H1 (cell line): ENCODE results near the gene SMYD3. TPM values are rescaled to one million over a fixed set of nuclear protein-coding genes. Genes with fewer than 3 reads are reported as not detected.

Experiments
- EZH2 ChIP-seq: fragments of 200-600 bp; sonication (generic); IDR thresholded peaks from 2 replicates; pipeline ENCODE4 v1.7.1; 2012; ENCODE audit warnings: low read depth, mild to moderate bottlenecking, moderate library complexity, low read length, inconsistent platforms; ENCODE audit not compliant: severe bottlenecking
- POLR2A ChIP-seq, 2 experiments: IDR thresholded peaks; 1 replicate in 1 of 2; 2 replicates in 1 of 2; pipeline ENCODE4 v1.6.1; 2011; ENCODE audit warnings: low read depth in 2 of 2, low read length in 2 of 2, mild to moderate bottlenecking in 2 of 2; ENCODE audit errors: control extremely low read depth in 1 of 2
- polyA plus RNA-seq, 7 experiments: library from polyadenylated mRNA; depleted of rRNA in 3 of 7; stranded (reverse) in 5 of 7; unstranded in 2 of 7; fragments of >200 nt in 5 of 7; fragments of 200-250 nt in 2 of 7; gene quantifications; 1 replicate in 5 of 7; 2 replicates in 1 of 7; 4 replicates in 1 of 7; pipeline versions ENCODE4 v1.2.1 to v1.2.3, GENCODE V29; 2011 to 2013; ENCODE audit warnings: missing spikeins in 2 of 7, mixed read lengths in 2 of 7
- total RNA-seq: library from RNA; stranded (reverse); fragmentation: NEBNext Ultra II Directional; extraction: Animal tissue kit (Norgen Biotek cat#: 25700); gene quantifications from 2 replicates; pipeline ENCODE4 v1.2.1, GENCODE V29; 2021
- TF ChIP-seq, protein P1 (sequence below): IDR thresholded peaks from 2 replicates; pipeline ENCODE4 v1.6.1; 2011; ENCODE audit warnings: low read length, improper control_type of control experiment

Gene SMYD3
- total and polyA plus RNA-seq, 2 of the 8 experiments (the other 6 are each of a cell fraction or from before 2014, with no cell fraction given) = 17.3 to 25.4 TPM

DNA sequence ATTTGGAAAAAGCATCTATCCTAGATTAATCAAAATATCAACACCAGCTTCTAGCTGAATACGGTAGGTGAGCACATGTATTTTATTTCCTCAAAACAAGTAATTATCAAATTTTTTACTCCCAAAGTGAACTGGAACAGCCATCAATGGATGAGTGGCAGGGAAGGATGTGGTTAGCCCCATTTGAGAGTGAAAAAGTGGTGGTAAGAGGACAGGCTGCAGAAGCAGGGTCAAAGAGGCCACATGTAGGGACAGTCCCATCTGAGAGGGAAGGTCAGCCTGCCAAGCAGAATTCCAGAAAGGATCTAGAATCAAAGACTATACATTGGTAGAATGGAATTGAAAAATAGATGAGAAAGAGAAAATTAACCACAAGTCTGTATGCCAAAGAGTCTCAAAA, 163.8 kb downstream of the SMYD3 start (continued):
- no peak for TF ChIP-seq EZH2
- no peak for TF ChIP-seq POLR2A (IDR thresholded peaks at IDR 0.05; ENCODE audit: control extremely low read depth in 1 of 2, low read depth in 2 of 2, low read length in 2 of 2)
- TF ChIP-seq, protein P1, sequence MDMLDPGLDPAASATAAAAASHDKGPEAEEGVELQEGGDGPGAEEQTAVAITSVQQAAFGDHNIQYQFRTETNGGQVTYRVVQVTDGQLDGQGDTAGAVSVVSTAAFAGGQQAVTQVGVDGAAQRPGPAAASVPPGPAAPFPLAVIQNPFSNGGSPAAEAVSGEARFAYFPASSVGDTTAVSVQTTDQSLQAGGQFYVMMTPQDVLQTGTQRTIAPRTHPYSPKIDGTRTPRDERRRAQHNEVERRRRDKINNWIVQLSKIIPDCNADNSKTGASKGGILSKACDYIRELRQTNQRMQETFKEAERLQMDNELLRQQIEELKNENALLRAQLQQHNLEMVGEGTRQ = no peak
